GM19240 (cell line): ENCODE results near the gene RAB6A.
"Not testable (repeated sequence)": the region's sequence is repeated elsewhere in the genome, so short reads cannot be mapped to it uniquely, and the experiment has no call there.

ENCODE experiments used
- DNase-seq: peaks from one replicate; pipeline ENCODE4 v3.0.0; 2011; ENCODE audit warnings: low spot score; ENCODE audit not compliant: insufficient read length

The RAB6A gene

DNA sequence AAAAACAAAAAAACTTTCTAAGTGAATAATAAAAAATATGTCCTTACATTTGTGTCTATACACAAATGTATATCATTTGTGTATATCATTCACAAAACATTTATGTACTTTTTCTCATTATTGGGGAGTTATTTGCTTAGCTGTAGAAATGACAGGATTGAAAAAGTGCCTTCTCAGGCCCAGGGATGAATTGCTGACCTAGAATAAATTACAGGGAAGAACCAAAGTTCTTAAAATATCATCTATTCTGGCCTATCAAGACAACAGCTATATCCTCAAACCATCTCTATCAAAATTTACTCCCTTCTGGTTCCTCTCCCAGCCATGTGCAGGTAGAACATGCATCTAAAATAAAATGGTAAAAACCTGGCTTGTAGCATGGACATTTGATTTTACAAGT is 1.9 kb upstream of the RAB6A start:
- DNase-seq: no peak

DNA sequence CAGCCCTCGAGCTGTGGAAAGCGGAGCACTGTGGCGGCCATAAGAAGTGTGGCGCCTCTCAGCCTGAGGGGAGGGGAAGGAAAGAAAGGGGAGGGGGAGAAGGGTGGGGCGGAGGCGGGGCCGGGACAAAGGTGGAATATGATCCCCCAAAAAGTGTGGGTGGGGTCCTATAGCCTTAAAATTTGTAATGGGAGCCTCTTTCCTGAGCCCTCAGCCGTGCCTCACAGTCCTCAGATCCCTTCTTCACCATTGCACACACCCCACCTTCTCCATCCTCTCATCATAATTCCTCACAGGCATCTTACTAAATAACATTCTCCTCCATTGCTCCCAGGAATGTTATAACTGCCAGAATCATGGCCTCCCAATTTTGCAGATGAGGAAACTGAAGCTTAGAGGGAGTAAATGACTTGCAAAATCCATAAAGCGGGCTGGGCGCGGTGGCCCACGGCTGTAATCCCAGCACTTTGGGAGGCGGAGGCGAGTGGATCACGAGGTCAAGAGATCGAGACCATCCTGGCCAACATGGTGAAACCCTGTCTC is 600 bp upstream of the RAB6A start:
- DNase-seq: no peak

DNA sequence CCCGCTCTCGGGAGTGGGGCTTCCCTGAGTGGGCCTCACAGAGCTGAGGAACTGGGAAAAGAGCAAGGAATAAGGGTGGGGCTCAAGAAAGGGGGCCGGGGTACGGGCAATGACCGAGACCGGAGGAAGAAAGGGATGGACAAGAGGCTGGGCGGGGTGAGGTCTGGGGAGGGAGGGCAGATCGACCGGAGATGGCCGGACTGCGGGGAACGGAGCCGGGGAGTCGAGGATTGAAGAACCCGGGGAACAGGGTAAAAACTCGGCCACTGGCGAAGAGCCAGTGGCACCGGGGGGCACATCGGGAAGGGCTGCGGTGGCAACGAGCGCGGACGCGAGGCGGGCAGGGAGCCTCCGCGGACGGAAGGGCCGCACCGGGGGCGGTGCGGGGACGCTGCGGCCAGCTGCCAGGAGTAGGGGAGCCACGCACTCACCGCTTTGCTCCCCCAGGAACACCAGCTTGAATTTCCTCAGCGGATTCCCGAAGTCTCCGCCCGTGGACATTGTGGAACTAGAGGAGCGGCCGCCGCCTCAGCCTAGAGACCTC is 667 bp downstream of the RAB6A start:
- DNase-seq: peak; percentile 2

DNA sequence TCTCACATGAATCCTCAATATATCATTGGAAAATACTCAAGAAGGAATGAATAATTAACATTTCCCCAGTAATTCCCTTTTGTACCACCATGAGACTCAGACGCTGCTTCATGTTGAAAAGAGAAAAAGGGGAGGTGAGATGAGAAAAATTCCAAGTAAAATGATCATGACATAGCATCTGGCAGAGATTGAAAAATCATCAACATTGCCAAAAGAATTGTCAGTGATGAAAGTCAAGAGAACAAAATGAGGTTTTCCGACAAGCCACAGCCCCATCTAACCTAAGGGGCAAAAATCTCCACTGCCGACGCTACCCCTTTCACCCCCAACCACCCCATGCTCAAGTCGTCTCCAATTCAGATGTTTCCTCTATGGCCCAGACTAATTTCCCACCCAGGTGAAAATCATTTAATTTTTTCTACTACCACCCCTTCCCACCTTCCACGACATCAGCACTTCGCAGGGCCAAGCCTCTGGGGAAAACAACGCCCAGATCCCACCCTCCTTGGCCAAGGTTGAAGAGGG is 1.2 kb downstream of the RAB6A start:
- no peak for DNase-seq

DNA sequence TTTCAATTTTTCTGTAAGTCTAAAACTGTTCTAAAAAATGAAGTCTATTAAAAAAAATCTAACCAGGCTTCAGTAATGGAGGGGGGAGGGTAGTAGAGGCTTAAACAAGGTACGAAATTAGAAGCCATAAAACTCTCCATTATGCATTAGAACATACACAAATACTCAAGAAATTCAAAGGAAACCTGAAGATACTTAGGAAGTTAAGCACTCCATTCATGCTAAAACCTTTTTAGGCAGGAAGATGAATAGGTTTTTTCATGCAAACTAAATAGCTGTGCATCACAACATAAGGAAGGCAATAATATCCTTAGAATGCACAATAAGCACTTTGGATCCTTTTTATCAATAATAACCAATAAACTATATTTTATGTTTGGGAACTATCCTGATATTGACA is 2.4 kb downstream of the RAB6A start:
- no peak for DNase-seq

DNA sequence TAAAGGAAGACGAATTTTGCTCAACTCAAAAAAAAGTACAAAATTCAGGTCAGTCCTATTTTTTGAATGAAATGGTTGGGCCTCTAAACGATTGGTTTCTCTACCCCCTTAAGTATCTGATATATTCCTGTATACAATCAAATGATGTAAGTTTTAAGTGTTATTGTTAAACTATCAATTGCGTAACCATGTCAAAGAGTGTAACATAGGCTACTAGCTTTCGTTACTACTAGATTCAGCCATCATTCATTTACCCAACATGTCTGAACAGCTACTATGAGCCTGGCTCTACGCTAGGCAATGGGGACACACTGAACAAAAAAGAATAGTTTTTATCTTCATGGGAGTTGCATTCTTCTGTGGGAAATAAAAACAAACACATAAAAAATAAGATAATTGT is 3.3 kb downstream of the RAB6A start:
- no peak for DNase-seq

DNA sequence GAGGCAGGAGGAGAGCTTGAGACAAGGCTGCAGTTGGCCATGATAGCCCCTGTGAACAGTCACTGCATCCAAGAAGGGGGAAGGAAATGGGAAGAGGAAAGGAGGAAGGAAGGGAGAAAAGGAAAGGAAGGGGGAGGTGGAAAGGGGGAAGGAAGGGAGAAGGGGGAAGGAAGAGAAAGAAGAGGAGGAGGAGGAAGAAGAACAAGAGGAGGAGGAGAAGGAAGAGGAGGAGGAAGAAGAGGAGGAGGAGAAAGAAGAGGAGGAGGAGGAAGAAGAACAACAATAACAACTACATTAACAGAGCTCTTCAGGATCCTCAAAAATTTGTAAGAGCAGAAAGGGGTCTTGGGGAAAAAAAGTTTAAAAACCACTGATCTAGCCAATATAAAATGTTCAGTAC is 5.2 kb downstream of the RAB6A start:
- no peak for DNase-seq

DNA sequence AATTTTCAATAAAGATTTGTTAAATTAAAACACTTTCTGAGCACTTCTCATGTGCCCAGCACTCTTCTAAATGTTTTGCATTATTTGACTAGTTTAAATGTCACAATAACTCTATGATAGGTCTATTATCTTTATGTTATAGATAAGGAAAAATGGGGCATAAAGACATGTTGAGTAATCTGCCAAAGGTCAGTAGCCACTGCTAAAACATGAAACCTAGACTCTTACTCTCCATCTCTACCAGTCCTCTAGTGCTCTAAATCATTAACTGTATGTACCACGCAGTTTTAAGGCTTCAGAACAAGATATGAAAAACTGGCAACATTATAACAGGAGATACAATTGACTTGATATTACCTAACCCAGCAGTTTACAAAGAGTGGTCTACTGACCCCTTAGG is 6.9 kb downstream of the RAB6A start:
- DNase-seq: no peak

DNA sequence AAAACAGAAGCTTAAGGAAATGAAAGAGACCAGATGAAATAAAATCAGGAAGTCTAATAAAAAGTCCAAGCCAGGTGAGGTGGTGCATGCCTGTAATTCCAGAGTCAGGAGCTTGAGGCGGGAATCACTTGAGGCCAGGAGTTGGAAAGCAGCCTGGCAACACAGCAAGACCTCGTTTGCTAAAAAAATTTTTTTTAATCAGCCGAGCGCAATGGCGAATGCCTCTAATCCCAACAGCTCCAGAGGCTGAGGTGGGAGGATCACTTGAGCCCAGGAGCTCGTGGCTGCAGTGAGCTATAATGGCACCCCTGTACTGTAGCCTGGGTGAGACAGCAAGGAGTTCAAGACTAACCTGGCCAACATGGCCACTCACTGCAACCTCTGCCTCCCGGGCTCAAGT is 8.0 kb downstream of the RAB6A start:
- DNase-seq: no peak

DNA sequence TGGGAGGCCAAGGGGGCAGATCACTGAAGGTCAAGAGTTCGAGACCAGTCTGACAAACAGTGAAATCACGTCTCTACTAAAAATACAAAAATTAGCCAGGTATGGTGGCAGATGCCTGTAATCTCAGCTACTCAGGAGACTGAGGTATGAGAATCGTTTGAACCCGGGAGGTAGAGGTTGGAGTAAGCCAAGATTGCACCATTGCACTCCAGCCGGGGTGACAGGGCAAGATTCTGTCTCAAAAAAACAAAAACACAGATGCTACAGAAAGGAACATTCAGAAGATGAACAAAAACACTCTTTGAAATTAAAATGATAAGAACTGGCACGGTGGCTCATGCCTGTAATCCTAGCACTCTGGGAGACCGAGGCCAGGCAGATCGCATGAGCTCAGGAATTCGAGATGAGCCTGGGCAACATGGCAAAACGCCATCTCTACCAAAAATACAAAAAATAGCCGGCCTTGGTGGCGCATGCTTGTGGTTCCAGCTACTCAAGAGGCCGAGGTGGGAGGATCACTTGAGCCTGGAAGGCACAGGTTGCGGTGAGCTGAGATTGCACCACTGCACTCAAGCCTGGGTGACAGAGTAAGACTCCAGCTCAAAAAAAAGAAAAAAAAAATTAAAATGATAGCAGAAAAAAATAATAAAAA is 8.5 kb downstream of the RAB6A start:
- DNase-seq: no peak

DNA sequence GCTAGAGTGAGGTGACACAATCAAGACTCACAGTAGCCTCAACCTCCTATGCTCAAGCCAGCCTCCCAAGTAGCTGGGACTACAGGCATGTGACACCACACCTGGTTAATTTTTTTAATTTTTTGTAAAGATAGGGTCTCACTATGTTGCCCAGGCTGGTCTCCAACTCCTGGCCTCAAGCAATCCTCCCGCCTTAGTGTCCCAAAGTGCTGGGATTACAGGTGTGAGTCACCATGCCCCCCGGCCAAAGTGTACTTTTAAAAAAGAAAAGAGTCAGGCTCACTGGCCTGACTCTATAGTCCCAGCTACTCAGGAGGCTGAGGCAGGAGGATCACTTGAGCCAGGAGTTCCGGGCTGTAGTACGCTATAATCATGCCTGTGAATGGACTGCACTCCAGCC is 10.0 kb downstream of the RAB6A start:
- DNase-seq: not testable (repeated sequence)

DNA sequence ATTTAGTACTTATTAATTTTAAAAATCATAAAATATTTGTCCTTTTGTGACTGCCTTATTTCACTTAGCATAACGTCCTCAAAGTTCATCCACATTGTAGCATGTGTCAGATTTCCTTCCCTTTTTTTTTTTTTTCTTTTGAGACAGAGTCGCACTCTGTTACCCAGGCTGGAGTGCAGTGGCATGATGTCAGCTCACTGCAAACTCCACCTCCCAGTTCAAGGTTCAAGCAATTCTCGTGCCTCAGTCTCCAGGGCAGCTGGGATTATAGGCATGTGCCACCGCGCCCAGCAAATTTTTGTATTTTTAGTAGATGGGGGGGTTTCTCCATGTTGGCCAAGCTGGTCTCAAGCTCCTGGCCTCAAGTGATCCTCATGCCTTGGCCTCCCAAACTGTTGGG is 10.6 kb downstream of the RAB6A start:
- DNase-seq: no peak

DNA sequence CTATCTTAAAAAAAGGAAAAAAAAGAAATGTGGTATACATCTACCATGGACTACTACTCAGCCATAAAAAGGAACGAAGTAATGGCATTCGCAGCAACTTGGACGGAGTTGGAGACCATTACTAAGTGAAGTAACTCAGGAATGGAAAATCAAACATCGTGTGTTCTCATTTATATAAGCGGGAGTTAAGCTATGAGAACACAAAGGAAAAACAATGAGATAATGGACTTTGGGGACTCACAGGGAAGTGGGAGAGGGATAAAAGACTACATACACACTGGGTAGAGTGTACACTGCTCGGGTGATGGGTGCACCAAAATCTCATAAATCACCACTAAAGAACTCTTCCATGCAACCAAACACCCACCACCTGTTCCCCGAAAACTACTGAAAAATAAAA is 11.8 kb downstream of the RAB6A start:
- DNase-seq: no peak

DNA sequence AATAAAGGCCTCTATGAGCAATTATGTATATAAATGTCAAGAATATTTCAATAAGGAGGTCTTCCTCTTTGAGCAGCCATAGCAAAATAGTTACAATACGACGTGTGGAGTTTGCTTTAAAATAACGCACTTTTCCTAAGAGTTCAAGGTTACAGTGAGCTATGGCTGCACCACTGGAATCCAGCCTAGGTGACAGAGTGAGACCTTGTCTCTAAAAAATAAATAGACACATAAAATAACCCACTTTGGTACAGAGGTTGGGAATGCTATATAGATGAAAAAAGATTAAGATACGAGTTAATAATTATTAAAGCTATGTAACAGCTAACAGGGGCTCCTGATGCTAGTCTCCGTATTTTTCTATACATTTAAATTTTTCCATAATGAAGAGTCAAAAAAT is 12.6 kb downstream of the RAB6A start:
- no peak for DNase-seq

DNA sequence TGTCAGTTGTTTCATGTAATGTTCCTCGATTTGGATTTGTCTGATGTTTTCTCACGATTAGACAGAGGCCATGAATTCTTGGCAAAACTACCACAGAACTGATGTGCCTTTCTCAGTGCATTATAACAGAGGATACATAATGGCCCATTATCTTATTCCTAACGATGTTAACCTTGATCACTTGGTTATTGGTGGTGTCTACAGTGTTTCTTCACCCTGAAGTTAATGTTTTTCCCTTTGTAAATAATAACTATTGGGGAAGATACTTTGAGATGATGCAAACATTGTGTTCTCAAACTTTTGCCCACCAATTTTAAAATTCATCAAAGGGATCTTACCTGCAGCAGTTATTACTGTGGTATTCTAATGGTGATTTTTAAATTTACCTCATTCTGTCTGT is 13.1 kb downstream of the RAB6A start:
- DNase-seq: no peak

DNA sequence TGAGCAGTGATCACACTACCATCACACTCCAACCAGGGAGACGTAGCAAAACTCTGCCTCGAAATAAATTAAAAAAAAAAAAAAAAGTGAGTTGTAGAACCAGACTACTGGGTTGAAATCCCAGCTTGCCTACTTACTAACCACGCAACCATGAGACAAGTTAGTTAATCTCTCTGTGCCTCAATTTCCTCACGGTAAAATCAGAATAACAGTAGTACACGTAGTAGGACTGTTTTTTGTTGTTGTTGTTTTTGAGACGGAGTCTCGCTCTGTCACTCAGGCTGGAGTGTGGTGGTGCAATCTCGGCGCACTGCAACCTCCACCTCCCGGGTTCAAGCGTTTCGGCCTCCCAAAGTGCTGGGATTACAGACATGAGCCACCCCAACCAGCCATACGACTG is 14.2 kb downstream of the RAB6A start:
- no peak for DNase-seq

DNA sequence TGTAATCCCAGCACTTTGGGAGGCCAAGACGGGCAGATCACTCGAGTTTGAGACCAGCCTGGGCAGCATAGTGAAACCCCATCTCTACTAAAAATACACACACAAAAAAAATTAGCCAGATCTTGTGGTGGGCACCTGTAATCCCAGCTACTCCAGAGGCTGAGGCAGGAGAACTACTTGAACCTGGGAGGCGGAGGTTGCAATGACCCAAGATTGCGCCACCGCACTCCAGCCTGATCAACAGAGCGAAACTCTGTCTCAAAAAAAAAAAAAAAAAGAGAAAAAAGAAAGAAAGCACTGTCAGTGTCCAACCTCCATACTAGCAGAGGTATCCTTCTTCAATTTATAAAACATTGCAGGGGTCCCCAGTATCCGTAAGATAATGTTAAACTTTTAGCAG is 17.8 kb downstream of the RAB6A start:
- DNase-seq: no peak

DNA sequence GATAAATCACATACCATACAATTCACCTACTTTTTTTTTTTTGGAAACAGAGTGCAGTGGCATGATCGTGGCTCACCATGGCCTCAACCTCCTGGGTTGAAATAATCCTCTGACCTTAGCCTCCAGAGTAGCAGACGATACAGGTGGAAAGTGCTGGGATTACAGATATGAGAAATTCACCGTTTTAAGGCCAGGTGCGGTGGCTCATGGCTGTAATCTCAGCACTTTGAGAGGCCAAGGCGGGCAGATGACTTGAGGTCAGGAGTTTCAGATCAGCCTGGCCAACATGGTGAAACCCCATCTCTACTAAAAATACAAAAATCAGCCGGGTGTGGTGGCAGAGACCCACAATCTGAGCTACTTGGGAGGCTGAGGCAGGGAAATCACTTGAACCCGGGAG is 24.9 kb downstream of the RAB6A start:
- DNase-seq: not testable (repeated sequence)

DNA sequence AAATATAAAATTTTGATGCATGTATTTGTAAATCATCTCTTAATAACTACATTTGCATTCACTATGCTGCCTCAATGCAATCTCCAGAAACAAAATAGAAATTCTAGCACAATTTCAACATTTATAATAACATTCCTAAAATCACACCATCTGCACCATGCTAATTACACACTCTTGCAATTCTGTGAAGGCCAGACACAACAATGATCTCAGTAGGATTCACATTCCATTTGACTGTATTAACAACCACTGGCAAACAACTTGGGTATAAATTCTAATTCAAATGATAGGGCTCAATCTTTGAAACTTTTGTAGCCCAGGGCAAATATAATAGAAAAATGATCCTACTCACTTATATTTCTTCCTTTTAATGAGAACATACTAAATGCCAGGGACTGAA is 25.9 kb downstream of the RAB6A start:
- DNase-seq: no peak

DNA sequence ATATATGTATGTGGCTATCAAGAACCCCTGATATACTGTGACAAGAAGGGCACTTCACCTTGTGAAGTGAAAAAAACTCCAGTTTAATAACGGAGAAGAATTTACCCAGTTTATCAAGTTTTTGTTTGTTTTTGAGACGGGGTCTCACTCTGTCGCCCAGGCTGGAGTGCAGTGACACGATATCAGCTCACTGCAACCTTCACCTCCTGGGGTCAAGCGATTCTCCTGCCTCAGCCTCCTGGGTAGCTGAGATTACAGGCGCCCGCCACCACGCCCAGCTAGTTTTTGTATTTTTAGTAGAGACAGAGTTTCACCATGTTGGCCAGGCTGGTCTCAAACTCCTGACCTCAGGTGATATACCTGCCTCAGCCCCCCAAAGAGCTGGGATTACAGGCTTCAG is 26.9 kb downstream of the RAB6A start:
- DNase-seq: not testable (repeated sequence)

DNA sequence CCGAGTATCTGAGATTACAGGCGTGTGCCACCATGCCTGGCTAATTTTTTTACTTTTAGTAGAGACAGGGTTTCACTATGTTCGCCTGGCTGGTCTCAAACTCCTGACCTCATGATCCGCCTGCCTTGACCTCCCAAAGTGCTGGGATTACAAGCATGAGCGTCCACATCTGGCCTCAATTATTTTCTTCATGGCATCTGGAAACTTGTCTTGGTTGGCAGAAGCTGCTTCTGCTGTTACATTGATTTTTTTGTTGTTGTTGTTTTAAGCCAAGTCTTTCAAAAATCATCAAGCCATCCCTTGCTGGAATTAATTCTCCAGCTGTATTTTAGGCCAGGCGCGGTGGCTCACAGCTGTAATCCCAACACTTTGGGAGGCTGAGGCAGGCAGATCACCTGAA is 27.9 kb downstream of the RAB6A start:
- not testable (repeated sequence) for DNase-seq

DNA sequence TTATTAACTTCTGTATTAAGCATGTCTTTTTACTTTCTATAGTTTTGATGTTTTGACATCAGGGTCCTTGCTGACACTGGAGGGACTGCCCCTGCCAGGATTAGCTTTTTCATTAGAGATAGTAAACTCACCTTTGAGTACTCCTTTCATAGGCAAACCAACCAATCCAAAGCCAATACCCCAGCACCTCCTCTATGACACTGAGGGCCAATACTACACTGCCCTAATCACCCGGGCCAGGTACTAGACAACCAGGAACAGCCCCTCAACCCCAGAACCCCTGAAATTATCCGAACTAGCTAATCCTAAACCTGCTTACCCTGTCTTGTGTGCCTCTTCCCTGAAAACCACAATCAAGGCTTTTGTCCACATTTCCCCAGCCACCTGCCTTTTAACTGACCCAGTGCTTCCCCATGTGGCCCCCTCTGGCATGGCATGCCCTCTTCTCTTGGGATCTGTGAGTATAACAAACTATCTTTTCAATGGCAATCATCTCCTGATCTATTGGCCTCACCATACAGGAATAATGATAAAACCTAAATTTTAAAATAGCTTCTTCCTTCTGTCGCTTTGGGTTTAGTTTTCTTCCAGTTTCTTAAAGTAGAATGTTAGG is 31.2 kb downstream of the RAB6A start:
- no peak for DNase-seq

DNA sequence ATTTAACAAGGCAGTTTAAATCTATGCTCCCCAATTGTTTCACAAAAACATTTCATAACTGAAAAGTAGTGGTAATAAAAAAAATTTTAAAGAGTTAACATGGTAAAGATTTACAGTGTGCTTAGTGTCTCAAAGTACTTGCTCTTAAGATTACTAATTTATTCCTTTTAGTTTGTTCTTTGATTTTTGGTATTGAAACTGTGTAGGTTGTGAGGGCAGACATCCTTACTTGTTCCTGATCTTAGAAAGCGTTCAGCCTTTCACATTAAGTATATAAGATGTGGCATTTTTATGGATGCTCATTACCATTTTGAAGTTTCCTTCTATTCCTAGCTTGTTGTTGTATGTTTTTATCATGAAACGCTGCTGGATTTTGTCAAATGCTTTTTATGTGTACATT is 32.9 kb downstream of the RAB6A start:
- no peak for DNase-seq
